ENCODE measurements around the gene KLHL10.

- no peak for TF ChIP-seq CTCF (conservative IDR thresholded peaks at IDR 0.05; ENCODE audit: low read depth, low read length)
- TF ChIP-seq POLR2A (IDR thresholded peaks at IDR 0.05; ENCODE audit: low read depth, low read length): no peak
- no peak for TF ChIP-seq MXI1 (IDR thresholded peaks at IDR 0.05; ENCODE audit: borderline replicate concordance, low read depth, low read length)
- no peak for TF ChIP-seq MAZ (IDR thresholded peaks at IDR 0.05; ENCODE audit: borderline replicate concordance, low read depth, low read length)
- TF ChIP-seq CEBPB (IDR thresholded peaks at IDR 0.05; ENCODE audit: low read depth, low read length): no peak
- TF ChIP-seq FOS (IDR thresholded peaks at IDR 0.05; ENCODE audit: low read depth, low read length): no peak
- no peak for TF ChIP-seq RCOR1 (IDR thresholded peaks at IDR 0.05; ENCODE audit: insufficient replicate concordance, low read length)
- no peak for TF ChIP-seq USF2 (IDR thresholded peaks at IDR 0.05; ENCODE audit: low read depth, low read length)
- TF ChIP-seq SMC3 (IDR thresholded peaks at IDR 0.05; ENCODE audit: low read depth, low read length): no peak
- TF ChIP-seq, protein P1, sequence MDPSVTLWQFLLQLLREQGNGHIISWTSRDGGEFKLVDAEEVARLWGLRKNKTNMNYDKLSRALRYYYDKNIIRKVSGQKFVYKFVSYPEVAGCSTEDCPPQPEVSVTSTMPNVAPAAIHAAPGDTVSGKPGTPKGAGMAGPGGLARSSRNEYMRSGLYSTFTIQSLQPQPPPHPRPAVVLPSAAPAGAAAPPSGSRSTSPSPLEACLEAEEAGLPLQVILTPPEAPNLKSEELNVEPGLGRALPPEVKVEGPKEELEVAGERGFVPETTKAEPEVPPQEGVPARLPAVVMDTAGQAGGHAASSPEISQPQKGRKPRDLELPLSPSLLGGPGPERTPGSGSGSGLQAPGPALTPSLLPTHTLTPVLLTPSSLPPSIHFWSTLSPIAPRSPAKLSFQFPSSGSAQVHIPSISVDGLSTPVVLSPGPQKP (IDR thresholded peaks at IDR 0.05; ENCODE audit: borderline replicate concordance, low read depth, low read length): no peak
Measured at GRCh38 chr17:41797377-41797776, 40.2 kb upstream of the KLHL10 start.

All from IMR-90 (cell line).